Measurements from ENCODE around the gene CTTNBP2NL.

The CTTNBP2NL gene

GRCh38 chr1:112373806-112374205 is 22.2 kb upstream of the CTTNBP2NL start:
- Histone ChIP-seq H3K4me1 (ENCODE audit: control insufficient read depth in 1 of 2, insufficient read depth in 2 of 2, low read length in 2 of 2) (no peaks in the 10 kb centered on the region), H3K36me3 (ENCODE audit: control insufficient read depth in 1 of 2, insufficient read depth in 2 of 2, low read length in 2 of 2) (no peaks in the 10 kb centered on the region), H3K9ac (ENCODE audit: low read length) (no peak overlapping the region), H2BK5ac (ENCODE audit: low read depth, low read length, poor library complexity) (no peak overlapping the region), H3K79me2 (ENCODE audit: control insufficient read depth, insufficient read depth, low read length, poor library complexity) (no peaks in the 10 kb centered on the region), H4K91ac (ENCODE audit: low read depth, low read length) (no peak overlapping the region), H3K4me3 (ENCODE audit: low read depth, low read length) (no peak overlapping the region), H2BK120ac (ENCODE audit: insufficient read depth, low read length, poor library complexity) (no peak overlapping the region), H3K4ac (ENCODE audit: low read depth, low read length) (no peak overlapping the region), H4K8ac (ENCODE audit: low read depth, low read length) (no peak overlapping the region), H3K18ac (ENCODE audit: low read length) (no peak overlapping the region), H3K79me1 (ENCODE audit: low read length) (no peaks in the 10 kb centered on the region), H4K12ac (ENCODE audit: low read depth, low read length) (no peak overlapping the region), H3K27me3 (ENCODE audit: insufficient read depth, low read length) (no peaks in the 10 kb centered on the region), H3K14ac (ENCODE audit: low read length) (no peak overlapping the region), H3K4me2 (ENCODE audit: low read length) (no peak overlapping the region), H2AK5ac (ENCODE audit: low read length) (no peak overlapping the region), H2BK12ac (ENCODE audit: low read length) (no peak overlapping the region), H3K27ac (ENCODE audit: low read depth, low read length) (no peak overlapping the region), H3K9me3 (ENCODE audit: insufficient read depth, low read depth, low read length) (no peaks in the 10 kb centered on the region), H3K23ac (ENCODE audit: low read length) (no peak overlapping the region), H2AFZ (ENCODE audit: insufficient read depth, low read length, poor library complexity) (no peak overlapping the region)
- DNase-seq = no peak
- WGBS (ENCODE audit: extremely low coverage, insufficient coverage, insufficient read length) = no CpG with 5 or more reads among the region's 1 CpG

GRCh38 chr1:112375701-112376100 is 20.3 kb upstream of the CTTNBP2NL start:
- H3K27me3 ChIP-seq (ENCODE audit: insufficient read depth, low read length) = no peaks in the 10 kb centered on the region
- no peaks in the 10 kb centered on the region for H3K36me3 ChIP-seq (ENCODE audit: control insufficient read depth in 1 of 2, insufficient read depth in 2 of 2, low read length in 2 of 2)
- H4K8ac ChIP-seq (ENCODE audit: low read depth, low read length) = no peak overlapping the region
- H2BK5ac ChIP-seq (ENCODE audit: low read depth, low read length, poor library complexity) = no peak overlapping the region
- H3K79me1 ChIP-seq (ENCODE audit: low read length) = no peaks in the 10 kb centered on the region
- H3K9ac ChIP-seq (ENCODE audit: low read length) = no peak overlapping the region
- WGBS (ENCODE audit: extremely low coverage, insufficient coverage, insufficient read length) = no CpG with 5 or more reads among the region's 1 CpG
- H2BK120ac ChIP-seq (ENCODE audit: insufficient read depth, low read length, poor library complexity) = no peak overlapping the region
- H3K79me2 ChIP-seq (ENCODE audit: control insufficient read depth, insufficient read depth, low read length, poor library complexity) = no peaks in the 10 kb centered on the region
- DNase-seq = no peak
- no peak overlapping the region for H4K91ac ChIP-seq (ENCODE audit: low read depth, low read length)
- no peaks in the 10 kb centered on the region for H3K4me1 ChIP-seq (ENCODE audit: control insufficient read depth in 1 of 2, insufficient read depth in 2 of 2, low read length in 2 of 2)
- no peak overlapping the region for H3K27ac ChIP-seq (ENCODE audit: low read depth, low read length)
- H2BK12ac ChIP-seq (ENCODE audit: low read length) = no peak overlapping the region
- no peak overlapping the region for H3K4ac ChIP-seq (ENCODE audit: low read depth, low read length)
- no peak overlapping the region for H4K12ac ChIP-seq (ENCODE audit: low read depth, low read length)
- H3K18ac ChIP-seq (ENCODE audit: low read length) = no peak overlapping the region
- H2AK5ac ChIP-seq (ENCODE audit: low read length) = no peak overlapping the region
- H3K4me3 ChIP-seq (ENCODE audit: low read depth, low read length) = no peak overlapping the region
- no peak overlapping the region for H3K4me2 ChIP-seq (ENCODE audit: low read length)
- H3K23ac ChIP-seq (ENCODE audit: low read length) = no peak overlapping the region
- H3K14ac ChIP-seq (ENCODE audit: low read length) = no peak overlapping the region
- no peaks in the 10 kb centered on the region for H3K9me3 ChIP-seq (ENCODE audit: insufficient read depth, low read depth, low read length)
- no peak overlapping the region for H2AFZ ChIP-seq (ENCODE audit: insufficient read depth, low read length, poor library complexity)

- no peaks in the 10 kb centered on the region for H3K9me3 ChIP-seq (ENCODE audit: insufficient read depth, low read depth, low read length)
- DNase-seq = no peak
- H4K8ac ChIP-seq (ENCODE audit: low read depth, low read length) = no peak overlapping the region
- H3K79me2 ChIP-seq (ENCODE audit: control insufficient read depth, insufficient read depth, low read length, poor library complexity) = no peaks in the 10 kb centered on the region
- no peak overlapping the region for H3K23ac ChIP-seq (ENCODE audit: low read length)
- no peak overlapping the region for H2BK5ac ChIP-seq (ENCODE audit: low read depth, low read length, poor library complexity)
- WGBS (ENCODE audit: extremely low coverage, insufficient coverage, insufficient read length) = no CpG with 5 or more reads among the region's 1 CpG
- H2AK5ac ChIP-seq (ENCODE audit: low read length) = no peak overlapping the region
- H3K4me2 ChIP-seq (ENCODE audit: low read length) = no peak overlapping the region
- H3K4me1 ChIP-seq (ENCODE audit: control insufficient read depth in 1 of 2, insufficient read depth in 2 of 2, low read length in 2 of 2) = peaks cover 0 to 2% of the 10 kb centered on the region in 2 experiments
- no peak overlapping the region for H3K18ac ChIP-seq (ENCODE audit: low read length)
- H2BK120ac ChIP-seq (ENCODE audit: insufficient read depth, low read length, poor library complexity) = no peak overlapping the region
- no peaks in the 10 kb centered on the region for H3K79me1 ChIP-seq (ENCODE audit: low read length)
- H3K36me3 ChIP-seq (ENCODE audit: control insufficient read depth in 1 of 2, insufficient read depth in 2 of 2, low read length in 2 of 2) = no peaks in the 10 kb centered on the region
- no peaks in the 10 kb centered on the region for H3K27me3 ChIP-seq (ENCODE audit: insufficient read depth, low read length)
- no peak overlapping the region for H3K27ac ChIP-seq (ENCODE audit: low read depth, low read length)
- no peak overlapping the region for H3K9ac ChIP-seq (ENCODE audit: low read length)
- H3K14ac ChIP-seq (ENCODE audit: low read length) = no peak overlapping the region
- H2BK12ac ChIP-seq (ENCODE audit: low read length) = no peak overlapping the region
- H3K4me3 ChIP-seq (ENCODE audit: low read depth, low read length) = no peak overlapping the region
- no peak overlapping the region for H4K12ac ChIP-seq (ENCODE audit: low read depth, low read length)
- H2AFZ ChIP-seq (ENCODE audit: insufficient read depth, low read length, poor library complexity) = no peak overlapping the region
- H3K4ac ChIP-seq (ENCODE audit: low read depth, low read length) = no peak overlapping the region
- H4K91ac ChIP-seq (ENCODE audit: low read depth, low read length) = no peak overlapping the region
Measured at GRCh38 chr1:112380356-112380755, 15.7 kb upstream of the CTTNBP2NL start.

GRCh38 chr1:112381324-112382076 is 14.5 kb upstream of the CTTNBP2NL start:
- Histone ChIP-seq H3K9me3 (ENCODE audit: insufficient read depth, low read depth, low read length) (no peaks in the 10 kb centered on the region), H2AK5ac (ENCODE audit: low read length) (no peak overlapping the region), H3K4ac (ENCODE audit: low read depth, low read length) (no peak overlapping the region), H3K14ac (ENCODE audit: low read length) (no peak overlapping the region), H2AFZ (ENCODE audit: insufficient read depth, low read length, poor library complexity) (no peak overlapping the region), H3K27me3 (ENCODE audit: insufficient read depth, low read length) (no peaks in the 10 kb centered on the region), H3K79me1 (ENCODE audit: low read length) (no peaks in the 10 kb centered on the region), H2BK120ac (ENCODE audit: insufficient read depth, low read length, poor library complexity) (no peak overlapping the region), H4K8ac (ENCODE audit: low read depth, low read length) (no peak overlapping the region), H4K91ac (ENCODE audit: low read depth, low read length) (no peak overlapping the region), H2BK5ac (ENCODE audit: low read depth, low read length, poor library complexity) (no peak overlapping the region), H3K4me3 (ENCODE audit: low read depth, low read length) (no peak overlapping the region), H2BK12ac (ENCODE audit: low read length) (no peak overlapping the region), H3K23ac (ENCODE audit: low read length) (no peak overlapping the region), H3K36me3 (ENCODE audit: control insufficient read depth in 1 of 2, insufficient read depth in 2 of 2, low read length in 2 of 2) (no peaks in the 10 kb centered on the region), H3K27ac (ENCODE audit: low read depth, low read length) (no peak overlapping the region), H3K9ac (ENCODE audit: low read length) (no peak overlapping the region), H4K12ac (ENCODE audit: low read depth, low read length) (no peak overlapping the region), H3K79me2 (ENCODE audit: control insufficient read depth, insufficient read depth, low read length, poor library complexity) (no peaks in the 10 kb centered on the region), H3K18ac (ENCODE audit: low read length) (no peak overlapping the region), H3K4me2 (ENCODE audit: low read length) (no peak overlapping the region), H3K4me1 (ENCODE audit: control insufficient read depth in 1 of 2, insufficient read depth in 2 of 2, low read length in 2 of 2) (peaks cover 0 to 2% of the 10 kb centered on the region in 2 experiments)
- no CpG with 5 or more reads among the region's 2 CpGs for WGBS (ENCODE audit: extremely low coverage, insufficient coverage, insufficient read length)
- no peak for DNase-seq

Data from trophoblast cell (in vitro differentiated cells and primary cell).